NCI-H82 (cell line): ENCODE data around the gene RHBG.
A peak's percentile ranks its signal among the peaks of the same experiment; 100 is the strongest.
"Not testable (repeated sequence)": the region's sequence is repeated elsewhere in the genome, so short reads cannot be mapped to it uniquely, and the experiment has no call there.

Source experiments
- DNase-seq: peaks from one replicate; lab custom pipeline; 2025; lab: John Stamatoyannopoulos, UW

The RHBG gene

DNA sequence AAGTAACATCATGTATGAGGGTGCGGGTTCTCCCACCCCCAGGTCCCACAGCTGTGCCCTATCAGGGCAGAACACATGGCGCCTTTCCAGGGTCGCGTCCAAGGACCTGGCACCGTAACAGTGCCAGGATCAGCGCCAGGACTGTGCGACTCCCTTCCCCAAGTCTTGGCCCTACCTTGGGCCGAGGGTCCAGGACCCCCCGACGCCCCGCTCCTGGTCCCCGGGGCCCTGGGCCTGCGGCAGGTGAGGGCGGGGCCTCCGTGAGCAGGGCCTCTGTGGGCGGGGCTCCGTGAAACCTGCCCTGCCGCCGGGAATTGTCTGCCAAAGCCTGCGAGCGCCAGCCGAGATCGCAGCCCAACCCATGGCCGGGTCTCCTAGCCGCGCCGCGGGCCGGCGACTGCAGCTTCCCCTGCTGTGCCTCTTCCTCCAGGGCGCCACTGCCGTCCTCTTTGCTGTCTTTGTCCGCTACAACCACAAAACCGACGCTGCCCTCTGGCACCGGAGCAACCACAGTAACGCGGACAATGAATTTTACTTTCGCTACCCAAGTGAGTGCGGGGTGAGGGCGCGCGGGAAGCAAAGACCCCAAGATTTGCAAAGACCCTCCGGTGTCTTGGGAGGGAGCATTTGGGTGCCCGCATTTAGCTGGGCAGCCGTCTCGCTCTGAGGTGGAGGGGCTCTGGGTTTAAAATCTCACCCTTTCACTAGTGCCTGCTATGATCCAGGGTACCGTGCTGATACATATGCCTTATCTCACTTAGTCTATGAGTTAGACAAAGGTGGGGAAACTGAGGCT is at the start of gene RHBG:
Gene RHBG (plus strand): TSS at position 323 of the 796 bp plus-strand sequence. CDS start 39 bp downstream, at position 362.
- DNase-seq, result no peak

GRCh38 chr1:156319664-156320063 is 49.3 kb upstream of the RHBG start:
- peak; percentile 49 for DNase-seq

GRCh38 chr1:156320560-156320959 is 48.5 kb upstream of the RHBG start:
- DNase-seq, result no peak

DNA sequence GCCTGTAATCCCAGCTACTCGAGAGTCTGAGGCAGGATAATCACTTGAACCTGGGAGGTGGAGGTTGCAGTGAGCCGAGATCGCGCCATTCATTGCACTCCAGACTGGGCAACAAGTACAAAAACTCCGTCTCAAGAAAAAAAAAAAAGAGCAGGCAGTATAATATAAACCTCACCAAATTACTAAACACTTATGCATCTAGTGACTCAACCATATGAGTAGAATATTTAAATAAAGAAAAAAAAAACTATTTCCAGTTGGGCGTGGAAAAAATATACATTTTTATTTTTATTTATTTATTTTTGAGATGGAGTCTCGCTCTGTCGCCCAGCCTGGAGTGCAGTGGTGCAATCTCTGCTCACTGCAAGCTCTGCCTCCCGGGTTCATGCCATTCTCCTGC is 45.8 kb upstream of the RHBG start:
- DNase-seq, result not testable (repeated sequence)

- DNase-seq, result peak; percentile 95
Observed at GRCh38 chr1:156336242-156336641, 32.8 kb upstream of the RHBG start.

GRCh38 chr1:156337052-156337887 is 31.7 kb upstream of the RHBG start:
- DNase-seq, result peak; percentile 38

GRCh38 chr1:156337888-156338179 is 31.2 kb upstream of the RHBG start:
- no peak for DNase-seq

DNA sequence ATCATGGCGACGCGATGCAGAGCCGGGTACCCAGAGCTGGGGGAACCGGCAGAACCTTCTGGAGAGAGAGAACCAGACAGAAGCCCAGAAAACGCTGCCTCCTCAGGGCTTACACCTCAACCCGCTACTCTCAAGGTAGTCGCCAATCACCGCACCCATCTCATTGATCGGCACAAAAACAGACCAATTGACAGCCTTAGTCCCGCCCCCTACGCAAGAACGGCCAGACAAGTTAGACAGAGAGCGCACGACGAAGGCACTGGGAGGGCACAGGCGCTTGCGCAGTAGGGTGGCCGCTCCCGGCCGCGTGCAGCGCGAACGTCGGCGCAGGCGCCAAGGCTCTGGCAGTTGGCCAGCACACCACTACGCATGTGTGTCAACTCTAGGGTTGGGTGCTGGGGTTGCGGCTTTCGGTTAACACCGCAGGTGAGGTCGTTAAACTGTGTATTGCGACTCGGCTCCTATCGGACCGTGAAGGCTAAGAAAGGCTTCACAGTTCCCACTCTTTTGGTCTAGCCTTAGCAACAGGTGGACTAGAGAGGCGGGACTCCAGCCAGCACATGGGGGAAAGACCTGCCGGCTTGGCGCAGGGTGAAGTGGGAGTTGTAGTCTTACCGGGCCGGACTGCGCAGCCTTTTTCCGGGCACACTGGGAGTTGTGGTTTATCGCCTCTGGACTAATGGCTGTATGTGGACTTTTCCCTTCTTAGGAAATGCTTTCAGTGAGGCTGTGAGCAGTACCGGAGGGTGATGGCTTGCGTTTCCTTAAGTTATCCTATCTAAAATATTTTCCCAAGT is 30.6 kb upstream of the RHBG start, which contains the start of the genes CCT3 and TSACC:
Gene CCT3 (minus strand): TSS at position 113 of the 797 bp plus-strand sequence. CDS start 108 bp downstream, at position 5.
Gene TSACC (plus strand): TSS at position 347 of the 797 bp plus-strand sequence. CDS start 1,232 bp downstream, outside the sequence.
- peak; percentile 100 for DNase-seq

GRCh38 chr1:156342166-156342955 is 26.6 kb upstream of the RHBG start:
- DNase-seq, result no peak

GRCh38 chr1:156344409-156344808 is 24.6 kb upstream of the RHBG start:
- DNase-seq, result peak; percentile 92

GRCh38 chr1:156346035-156346434 is 23.0 kb upstream of the RHBG start:
- DNase-seq, result not testable (repeated sequence)

DNA sequence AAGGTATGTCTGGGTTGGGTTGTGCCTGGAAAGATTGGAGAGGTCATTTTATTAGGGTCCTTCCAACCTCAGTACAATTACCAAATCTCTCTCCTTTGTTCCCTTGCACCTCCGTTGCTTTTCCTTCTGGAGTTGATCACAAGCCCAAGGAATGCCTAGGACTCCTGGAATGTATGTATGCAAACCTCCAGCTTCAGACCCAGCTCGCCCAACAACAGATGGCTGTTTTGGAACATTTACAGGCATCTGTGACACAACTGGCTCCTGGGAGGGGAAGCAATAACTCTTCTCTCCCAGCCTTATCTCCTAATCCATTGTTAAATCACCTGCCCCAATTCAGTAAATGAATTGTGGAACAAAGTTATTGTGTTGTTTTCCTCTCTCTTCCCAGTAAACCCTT is 22.4 kb upstream of the RHBG start:
- DNase-seq, result peak; percentile 92

DNA sequence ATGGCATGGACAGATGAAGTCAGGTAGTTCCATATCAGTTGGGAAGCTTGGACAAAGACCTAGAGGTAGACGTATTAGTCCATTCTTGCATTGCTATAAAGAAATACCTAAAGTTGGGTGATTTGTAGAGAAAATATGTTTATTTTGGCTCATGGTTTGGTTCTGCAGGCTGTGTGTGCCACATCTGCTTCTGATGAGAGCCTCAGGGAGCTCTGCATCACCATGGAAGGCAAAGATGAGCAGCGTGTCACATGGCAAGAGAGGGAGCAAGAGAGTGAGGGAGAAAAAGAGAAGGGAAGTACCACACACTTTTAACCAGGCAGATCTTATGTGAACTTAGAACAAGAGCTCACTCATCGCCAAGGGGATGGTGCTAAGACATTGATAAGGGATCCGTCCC is 21.7 kb upstream of the RHBG start:
- no peak for DNase-seq

GRCh38 chr1:156352481-156352880 is 16.5 kb upstream of the RHBG start:
- not testable (repeated sequence) for DNase-seq

DNA sequence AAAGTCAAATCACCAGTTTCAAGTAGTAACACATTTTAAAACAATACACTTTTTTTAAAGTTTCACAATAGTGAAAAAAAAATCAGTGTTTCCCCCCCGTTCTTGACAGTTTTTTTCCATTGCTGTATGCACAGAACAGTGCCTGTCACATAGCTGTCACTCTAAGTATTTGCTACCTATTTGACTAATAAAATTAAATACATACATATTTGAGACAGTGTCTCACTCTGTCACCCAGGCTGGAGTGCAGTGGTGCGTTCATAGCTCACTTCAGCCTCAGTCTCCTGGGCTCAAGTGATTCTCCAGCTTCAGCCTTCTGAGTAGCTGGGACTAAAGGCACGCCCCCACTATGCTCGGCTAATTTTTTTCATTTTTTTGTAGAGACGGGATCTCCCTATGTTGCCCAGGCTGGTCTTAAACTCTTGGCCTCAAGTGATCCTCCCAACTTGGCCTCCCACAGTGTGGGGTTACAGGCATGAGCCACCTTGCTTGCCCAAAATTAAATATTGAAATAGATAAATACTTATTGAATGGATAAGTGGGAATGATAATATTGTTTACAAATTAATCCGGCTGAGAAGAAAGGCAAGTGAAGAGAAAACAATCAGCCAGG is 12.6 kb upstream of the RHBG start:
- DNase-seq, result no peak

DNA sequence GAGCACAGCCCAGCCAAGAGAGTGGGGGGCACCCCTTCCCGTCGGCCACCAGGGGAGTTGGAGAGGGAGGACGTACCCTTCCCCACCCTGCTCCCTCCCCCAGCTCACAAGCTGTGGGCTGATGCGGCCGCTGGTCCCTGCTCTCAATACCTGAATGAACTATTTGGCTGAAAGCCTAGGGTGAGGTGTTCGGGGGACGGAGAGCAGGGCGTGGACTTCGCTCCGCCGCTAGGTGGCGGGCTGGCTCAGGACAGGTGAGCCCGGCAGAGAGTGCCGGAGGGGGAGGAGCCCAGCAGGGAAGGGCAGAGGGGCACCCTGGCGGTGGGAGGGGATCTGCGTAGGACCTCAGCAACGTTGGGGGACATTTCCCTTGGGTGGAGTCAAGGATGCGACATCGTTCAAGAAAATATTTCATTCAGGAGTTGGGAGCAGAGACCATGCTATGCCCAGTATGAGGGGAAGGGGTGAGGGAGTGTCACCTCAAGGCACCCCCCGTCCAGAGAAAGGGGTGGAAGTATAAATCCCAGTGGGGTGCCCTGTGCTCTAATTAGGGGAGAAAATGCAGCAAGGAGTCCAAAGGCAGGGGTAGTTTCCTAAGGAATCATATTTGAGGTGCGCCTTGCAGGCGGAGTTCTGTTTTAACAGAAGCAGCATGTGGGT is 12.0 kb upstream of the RHBG start:
- peak; percentile 92 for DNase-seq

GRCh38 chr1:156357977-156358376 is 11.0 kb upstream of the RHBG start:
- DNase-seq, result no peak

DNA sequence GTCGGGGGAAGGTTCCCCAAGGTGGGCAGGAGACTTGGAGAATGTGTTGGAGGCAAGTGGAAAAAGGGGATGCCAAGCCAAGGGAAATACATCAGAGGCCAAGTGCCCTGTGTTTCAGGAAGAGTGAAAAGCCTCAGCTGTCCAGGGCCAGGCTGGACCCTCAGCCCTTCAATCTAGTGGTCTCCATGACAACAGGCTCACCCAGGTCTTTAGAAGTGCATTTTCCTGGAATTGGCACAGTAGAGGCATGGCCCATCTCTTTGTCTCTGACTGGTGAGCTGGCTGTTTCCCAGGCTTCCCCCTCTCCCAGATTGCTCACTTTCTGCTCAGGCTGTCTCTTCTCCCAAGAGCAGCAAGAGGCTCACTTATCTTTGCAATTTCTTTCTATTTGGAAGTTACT is 10.4 kb upstream of the RHBG start:
- no peak for DNase-seq

DNA sequence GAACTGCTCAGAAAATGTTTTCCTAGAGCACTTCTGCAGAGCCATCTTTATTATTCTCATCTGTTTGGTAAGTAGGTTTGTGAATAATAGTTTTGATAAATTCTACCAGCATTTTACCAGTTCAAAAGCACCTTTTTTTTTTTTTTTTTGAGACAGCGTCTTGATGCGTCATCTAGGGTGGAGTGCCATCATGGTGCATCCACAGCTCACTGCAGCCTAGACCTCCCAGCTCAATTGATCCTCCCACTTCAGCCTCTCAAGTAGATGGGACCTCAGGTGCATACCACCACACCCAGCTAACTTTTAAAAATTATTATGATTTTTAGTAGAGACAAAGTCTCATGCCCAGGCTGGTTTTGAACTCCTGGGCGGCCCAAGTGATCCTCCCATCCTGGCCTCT is 9.8 kb upstream of the RHBG start:
- DNase-seq, result no peak

DNA sequence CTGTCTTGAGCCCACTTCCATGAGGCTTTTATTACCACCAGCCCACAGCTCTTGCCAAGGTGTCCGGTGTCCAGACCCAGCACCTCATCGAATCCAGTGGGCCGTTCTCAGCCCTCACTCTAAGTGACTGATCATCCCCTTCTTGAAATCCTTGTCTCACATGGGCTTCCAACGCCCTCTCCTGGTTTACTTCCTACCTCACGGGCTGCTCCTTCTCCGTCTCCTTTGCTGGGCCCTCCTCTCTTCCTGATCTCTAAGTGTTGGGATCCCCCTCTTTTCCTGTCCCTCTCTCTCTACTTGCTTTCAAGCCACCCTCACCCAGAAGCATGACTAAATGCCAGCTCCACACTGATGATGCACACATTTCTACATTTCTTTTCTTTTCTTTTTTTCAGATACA is 9.0 kb upstream of the RHBG start:
- DNase-seq, result peak; percentile 84
